GM18511 (cell line): ENCODE results near the gene DCTD.

ENCODE experiments used
- ATAC-seq: cut with Tn5 transposase; IDR thresholded peaks from one replicate; pipeline ENCODE4 v1.9.1; 2021; ENCODE audit warnings: mild to moderate bottlenecking, moderate library complexity; ENCODE audit not compliant: unreplicated experiment

The DCTD gene

DNA sequence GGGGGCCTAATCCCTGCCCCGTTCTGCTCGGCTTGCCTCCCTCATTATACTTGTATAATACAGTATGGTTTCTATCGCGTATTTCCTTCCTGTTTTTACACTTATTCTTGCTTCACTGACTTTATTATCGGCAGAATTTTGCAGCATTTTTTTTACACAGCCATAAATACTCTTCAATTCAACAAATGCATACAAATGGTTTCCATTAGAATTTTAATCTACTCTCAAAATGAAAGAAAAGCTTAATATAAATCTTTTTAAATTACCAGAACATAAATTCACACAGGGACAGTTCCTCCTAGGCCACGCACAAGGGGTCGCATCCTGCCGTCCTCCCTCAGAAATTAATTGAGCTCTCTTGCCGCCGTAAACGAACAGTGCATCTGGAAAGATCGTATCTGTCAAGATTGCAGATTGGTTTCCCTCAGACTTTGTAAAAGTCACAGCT, 42.9 kb downstream of the DCTD start:
- no peak for ATAC-seq

DNA sequence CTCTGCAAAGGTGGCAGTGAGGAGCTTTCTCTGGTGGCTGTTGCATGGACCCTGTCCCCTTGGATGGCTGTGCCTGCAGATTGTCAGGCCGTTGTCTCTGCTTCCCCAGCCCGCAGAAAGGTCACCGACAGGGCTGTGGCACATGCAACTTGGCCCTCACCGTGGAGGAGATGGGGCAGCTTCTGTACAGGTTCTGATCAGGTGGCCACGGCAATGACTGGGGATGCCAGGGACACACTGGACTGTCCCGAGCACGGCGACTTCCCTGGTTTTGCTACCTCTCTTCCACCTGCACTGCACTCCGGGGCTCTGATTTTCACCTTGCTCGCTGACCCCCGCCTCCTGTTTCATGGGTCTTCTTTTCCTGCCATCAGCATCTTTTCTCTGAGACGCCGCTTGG, 43.5 kb downstream of the DCTD start:
- no peak for ATAC-seq

- no peak for ATAC-seq
Observed at GRCh38 chr4:182873289-182873688, 43.9 kb downstream of the DCTD start.

DNA sequence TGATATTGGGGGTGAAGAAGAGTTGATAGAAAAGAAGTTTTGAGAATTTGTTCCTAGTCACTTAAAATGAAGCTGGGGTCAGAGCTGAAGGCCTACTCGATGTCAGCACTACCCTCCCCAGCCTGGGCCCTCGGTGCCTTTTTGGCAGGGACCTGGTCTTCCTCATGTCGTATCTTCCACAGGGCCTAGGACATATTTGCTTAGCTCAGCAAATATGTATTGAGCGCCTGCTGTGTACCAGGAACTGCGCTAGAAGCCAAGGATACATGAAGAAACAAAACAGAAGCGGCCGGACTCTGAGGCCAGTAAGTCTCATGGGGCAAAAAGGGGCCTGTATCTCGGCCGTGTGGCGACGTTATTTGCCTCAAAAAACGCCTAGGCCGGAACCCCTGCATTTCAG, 44.3 kb downstream of the DCTD start:
- ATAC-seq, result no peak

- ATAC-seq, result no peak
Observed at GRCh38 chr4:182871616-182872015, 45.6 kb downstream of the DCTD start.

- ATAC-seq, result no peak
Observed at GRCh38 chr4:182869697-182870096, 47.5 kb downstream of the DCTD start.

- no peak for ATAC-seq
Observed at GRCh38 chr4:182866746-182867145, 50.4 kb downstream of the DCTD start.

GRCh38 chr4:182863501-182863900, 53.7 kb downstream of the DCTD start:
- no peak for ATAC-seq

GRCh38 chr4:182862921-182863320, 54.3 kb downstream of the DCTD start:
- no peak for ATAC-seq

GRCh38 chr4:182862141-182862875, 54.9 kb downstream of the DCTD start:
- ATAC-seq, result no peak

DNA sequence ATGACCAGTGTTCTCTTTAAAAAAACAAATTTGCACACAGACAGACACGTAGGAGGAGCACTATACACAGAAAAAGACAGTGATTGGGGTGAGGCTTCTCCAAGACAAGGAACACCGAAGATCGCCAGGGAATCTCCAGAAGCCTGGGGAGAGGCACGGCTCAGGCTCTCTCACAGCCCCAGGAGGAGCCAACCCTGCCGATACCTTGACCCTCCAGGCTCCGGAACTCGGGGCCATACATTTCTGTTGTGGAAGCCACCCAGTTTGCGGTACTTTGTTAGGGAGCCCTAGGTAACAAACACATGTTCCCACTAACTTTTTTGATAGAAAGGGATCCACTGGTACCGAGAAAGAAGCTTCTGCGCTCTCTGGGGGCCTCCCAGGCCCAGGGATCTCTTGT, 55.8 kb downstream of the DCTD start:
- ATAC-seq, result no peak

DNA sequence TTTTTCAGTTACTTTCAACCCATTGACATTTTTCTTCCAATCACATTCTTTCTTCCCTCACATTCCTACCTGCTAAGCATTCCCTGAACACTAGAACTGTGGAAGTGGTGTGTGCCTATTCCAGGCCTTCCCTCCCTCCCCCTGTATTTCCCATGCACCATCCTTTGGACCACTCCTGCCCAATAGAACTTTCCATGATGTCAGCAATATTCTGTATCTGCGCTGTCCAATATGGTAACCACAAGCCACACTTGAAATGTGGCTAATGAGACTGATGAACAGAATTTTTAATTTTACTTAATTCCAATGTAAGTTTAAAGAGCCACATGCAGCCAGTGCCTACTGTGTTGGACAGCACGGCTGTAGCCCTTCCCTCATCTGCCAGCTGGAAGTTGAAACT, 57.5 kb downstream of the DCTD start:
- no peak for ATAC-seq

- no peak for ATAC-seq
Observed at GRCh38 chr4:182858711-182859110, 58.5 kb downstream of the DCTD start.

DNA sequence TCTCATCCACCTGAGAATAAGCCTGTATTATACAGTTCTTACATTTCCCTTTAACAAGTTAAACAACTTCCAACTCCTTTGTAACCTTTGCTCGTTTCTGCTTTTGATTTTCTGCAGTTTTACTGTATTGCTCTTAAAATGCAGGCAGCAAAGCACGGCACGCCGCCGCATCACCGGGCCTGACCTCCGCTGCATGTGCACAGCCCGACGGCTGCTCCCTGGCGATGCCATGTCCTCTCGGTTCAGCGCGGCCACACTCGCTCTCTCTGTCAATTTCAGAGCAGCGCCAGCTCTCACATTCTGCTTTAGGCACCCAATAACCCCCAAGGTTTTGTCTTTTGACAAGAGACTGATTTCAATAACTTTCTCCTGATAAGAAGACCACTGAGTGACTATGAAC, 60.3 kb downstream of the DCTD start:
- no peak for ATAC-seq

- ATAC-seq, result no peak
Observed at GRCh38 chr4:182855877-182856276, 61.3 kb downstream of the DCTD start.

DNA sequence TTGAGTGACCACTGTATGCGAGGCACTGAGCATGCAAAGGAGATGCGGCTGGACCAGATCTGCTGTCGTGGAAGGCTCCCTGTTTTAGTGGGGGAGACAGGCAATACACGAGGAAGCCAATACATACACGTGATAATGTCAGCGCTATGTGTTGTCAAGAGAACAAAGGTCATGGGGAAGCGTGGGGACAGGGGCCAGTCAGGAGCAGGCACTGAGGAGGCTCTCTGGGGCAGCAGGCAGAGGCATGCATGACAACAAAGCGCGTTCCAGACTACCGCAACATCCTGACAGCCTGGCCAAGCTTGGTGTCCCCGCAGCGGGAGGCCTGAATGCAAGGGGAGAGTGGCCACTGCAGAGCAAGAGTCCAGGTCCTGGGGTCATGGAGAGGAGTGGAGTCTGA, 61.9 kb downstream of the DCTD start:
- ATAC-seq, result no peak

DNA sequence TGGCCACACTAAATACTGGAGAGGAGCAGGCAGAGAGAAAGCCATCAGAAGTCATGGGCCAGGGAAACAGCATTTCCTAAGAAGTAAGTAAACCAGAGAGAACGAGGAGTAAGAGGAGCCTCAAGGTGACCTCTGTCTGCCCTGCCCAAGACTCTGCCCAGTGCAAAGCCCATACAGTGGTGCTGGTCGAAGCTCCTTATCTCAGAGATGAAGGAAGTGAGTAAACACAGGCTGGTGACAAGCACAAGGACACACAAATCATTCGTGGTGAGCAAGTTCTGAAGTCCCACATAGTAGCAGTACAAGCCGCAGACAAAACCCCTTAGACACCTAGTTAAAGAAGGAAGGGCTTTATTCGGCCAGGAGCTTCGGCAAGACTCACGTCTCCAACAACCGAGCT, 62.7 kb downstream of the DCTD start:
- no peak for ATAC-seq

DNA sequence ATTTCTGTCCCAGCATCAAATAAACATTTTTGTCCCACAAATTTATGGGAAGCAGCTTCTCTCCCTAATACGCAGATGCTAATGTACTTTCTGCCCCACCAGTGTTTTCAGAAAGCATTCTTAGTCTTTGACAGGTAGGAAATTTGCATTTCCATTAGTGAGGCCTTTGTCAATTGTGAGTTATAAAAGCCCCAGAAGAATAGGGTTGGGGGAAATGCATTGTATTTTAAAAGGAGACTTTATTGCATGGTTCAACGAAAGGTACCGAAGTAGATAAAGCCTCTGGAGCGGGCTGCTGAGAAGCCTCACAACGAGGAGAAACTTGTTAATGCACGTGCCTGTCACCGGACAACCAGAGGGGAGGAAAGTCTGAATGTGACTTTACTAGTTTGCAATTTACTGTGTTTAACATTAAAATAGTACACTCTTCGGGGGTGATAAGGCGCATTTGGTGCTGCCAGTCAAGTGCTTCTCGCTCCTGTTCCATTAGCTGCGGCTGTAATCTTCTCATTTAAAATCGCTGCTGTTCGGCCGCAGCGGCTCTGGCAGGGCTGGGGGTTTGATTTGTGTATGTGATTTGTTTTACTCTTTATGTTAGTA, 63.4 kb downstream of the DCTD start:
- ATAC-seq, result no peak

DNA sequence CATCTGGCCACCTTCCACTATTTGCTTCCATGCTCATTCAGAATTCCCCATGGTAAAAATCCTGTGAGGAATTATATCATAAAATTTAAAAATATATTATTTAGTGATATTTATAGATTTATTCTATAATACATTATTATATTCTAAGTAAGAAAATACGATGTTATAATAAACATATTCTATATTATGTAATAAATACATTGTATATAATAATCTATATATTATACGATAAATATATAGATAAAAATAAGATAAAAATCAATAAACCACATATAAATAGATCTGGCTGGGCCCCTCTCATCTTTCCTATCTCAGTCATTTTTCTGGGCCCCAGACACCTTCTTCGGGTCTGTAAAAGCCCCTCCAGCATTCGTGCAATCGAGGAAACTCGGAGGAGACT, 68.5 kb downstream of the DCTD start:
- ATAC-seq, result no peak

GRCh38 chr4:182847576-182848450, 69.4 kb downstream of the DCTD start:
- ATAC-seq, result no peak

GRCh38 chr4:182846036-182846435, 71.2 kb downstream of the DCTD start:
- no peak for ATAC-seq

DNA sequence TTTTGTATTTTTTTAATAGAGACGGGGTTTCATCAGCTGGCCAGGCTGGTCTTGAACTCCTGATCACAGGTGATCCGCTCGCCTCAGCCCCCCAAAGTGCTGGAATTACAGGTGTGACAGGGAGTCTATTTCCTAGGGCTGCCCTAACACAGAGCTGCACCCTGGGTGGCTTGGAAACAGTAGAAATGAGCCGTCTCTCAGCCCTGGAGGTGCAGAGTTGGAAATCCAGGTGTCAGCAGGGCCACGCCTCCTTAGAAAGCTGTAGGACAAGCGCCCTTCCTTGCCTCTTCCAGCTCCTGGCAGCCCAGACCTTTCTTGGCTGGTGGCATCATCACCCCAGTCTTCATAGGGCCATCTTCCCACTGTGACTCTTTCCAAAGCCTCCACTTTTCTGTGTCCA, 71.6 kb downstream of the DCTD start:
- no peak for ATAC-seq
